Activated CD8-positive, alpha-beta memory T cell treated with anti-CD3 and anti-CD28 coated beads, Interleukin-2, amount 50 U/mL, for 48 hours (primary cell): ENCODE data around the gene COPG2.
"Not testable (repeated sequence)": the region's sequence is repeated elsewhere in the genome, so short reads cannot be mapped to it uniquely, and the experiment has no call there.

Source experiments
- DNase-seq: peaks from one replicate; pipeline ENCODE4 v3.0.0-alpha.2; 2020

COPG2 gene

GRCh38 chr7:130648580-130648979 is 20.0 kb downstream of the COPG2 start:
- DNase-seq = no peak

GRCh38 chr7:130642383-130642782 is 26.2 kb downstream of the COPG2 start:
- DNase-seq = no peak

- DNase-seq = no peak
These were observed 27.1 kb downstream of the COPG2 start for GRCh38 chr7:130641497-130641896.

GRCh38 chr7:130641040-130641439 is 27.5 kb downstream of the COPG2 start:
- DNase-seq = no peak

- no peak for DNase-seq
These were observed 29.2 kb downstream of the COPG2 start for GRCh38 chr7:130639388-130639787.

- no peak for DNase-seq
These were observed 36.4 kb downstream of the COPG2 start for GRCh38 chr7:130632111-130632510.

- no peak for DNase-seq
These were observed 39.6 kb downstream of the COPG2 start for GRCh38 chr7:130628901-130629300.

GRCh38 chr7:130627775-130628174 is 40.8 kb downstream of the COPG2 start:
- DNase-seq = no peak

- no peak for DNase-seq
These were observed 45.7 kb downstream of the COPG2 start for GRCh38 chr7:130622866-130623265.

- DNase-seq = no peak
These were observed 53.0 kb downstream of the COPG2 start for GRCh38 chr7:130615583-130615982.

GRCh38 chr7:130614449-130614848 is 54.1 kb downstream of the COPG2 start:
- DNase-seq = no peak

GRCh38 chr7:130611218-130611617 is 57.3 kb downstream of the COPG2 start:
- DNase-seq = no peak

GRCh38 chr7:130607066-130607465 is 61.5 kb downstream of the COPG2 start:
- not testable (repeated sequence) for DNase-seq

- no peak for DNase-seq
These were observed 62.4 kb downstream of the COPG2 start for GRCh38 chr7:130606161-130606560.

GRCh38 chr7:130598056-130598455 is 70.5 kb downstream of the COPG2 start:
- DNase-seq = no peak

- no peak for DNase-seq
These were observed 72.6 kb downstream of the COPG2 start for GRCh38 chr7:130595986-130596385.

- DNase-seq = no peak
These were observed 75.5 kb downstream of the COPG2 start for GRCh38 chr7:130593033-130593432.

- not testable (repeated sequence) for DNase-seq
These were observed 77.1 kb downstream of the COPG2 start for GRCh38 chr7:130591464-130591863.

GRCh38 chr7:130585932-130586331 is 82.6 kb downstream of the COPG2 start:
- not testable (repeated sequence) for DNase-seq

GRCh38 chr7:130575110-130575509 is 93.4 kb downstream of the COPG2 start:
- not testable (repeated sequence) for DNase-seq

GRCh38 chr7:130570144-130570543 is 98.4 kb downstream of the COPG2 start:
- not testable (repeated sequence) for DNase-seq

GRCh38 chr7:130566898-130567280 is 101.7 kb downstream of the COPG2 start:
- DNase-seq = no peak

GRCh38 chr7:130566168-130566897 is 102.2 kb downstream of the COPG2 start:
- DNase-seq = no peak

GRCh38 chr7:130560972-130561371 is 107.6 kb downstream of the COPG2 start:
- DNase-seq = no peak

- no peak for DNase-seq
These were observed 109.4 kb downstream of the COPG2 start for GRCh38 chr7:130559184-130559583.
